GM18858 (cell line): ENCODE measurements around the gene ZNF124.
"Not testable (repeated sequence)": the region's sequence is repeated elsewhere in the genome, so short reads cannot be mapped to it uniquely, and the experiment has no call there.

ENCODE experiments used
- ATAC-seq: cut with Tn5 transposase; IDR thresholded peaks from one replicate; pipeline ENCODE4 v1.9.1; 2021; ENCODE audit not compliant: unreplicated experiment

ZNF124 gene

GRCh38 chr1:247171875-247172563 lies at the start of gene ZNF124:
Gene ZNF124 (minus strand): TSS chr1:247172020. CDS start chr1:247171877, 143 bp downstream.
- peak; percentile 96 for ATAC-seq

GRCh38 chr1:247220280-247220679 lies 48.5 kb upstream of the ZNF124 start:
- ATAC-seq = not testable (repeated sequence)

GRCh38 chr1:247218121-247218651 lies 46.4 kb upstream of the ZNF124 start:
- no peak for ATAC-seq

- ATAC-seq = no peak
These were observed 44.4 kb upstream of the ZNF124 start for GRCh38 chr1:247216261-247216660.

- no peak for ATAC-seq
These were observed 41.1 kb upstream of the ZNF124 start for GRCh38 chr1:247212627-247213617.

GRCh38 chr1:247212012-247212411 lies 40.2 kb upstream of the ZNF124 start:
- ATAC-seq = peak; percentile 60

- ATAC-seq = no peak
These were observed 39.5 kb upstream of the ZNF124 start for GRCh38 chr1:247211339-247211738.

GRCh38 chr1:247210376-247211117 lies 38.7 kb upstream of the ZNF124 start:
- peak; percentile 79 for ATAC-seq

- ATAC-seq = peak; percentile 3
These were observed 38.2 kb upstream of the ZNF124 start for GRCh38 chr1:247210062-247210375.

GRCh38 chr1:247209396-247209795 lies 37.6 kb upstream of the ZNF124 start:
- no peak for ATAC-seq

- ATAC-seq = no peak
These were observed 32.4 kb upstream of the ZNF124 start for GRCh38 chr1:247204177-247204647.

- no peak for ATAC-seq
These were observed 27.0 kb upstream of the ZNF124 start for GRCh38 chr1:247198781-247199180.

- no peak for ATAC-seq
These were observed 22.1 kb upstream of the ZNF124 start for GRCh38 chr1:247193958-247194357.

- ATAC-seq = no peak
These were observed 18.4 kb upstream of the ZNF124 start for GRCh38 chr1:247189981-247190798.

GRCh38 chr1:247185667-247186066 lies 13.8 kb upstream of the ZNF124 start:
- no peak for ATAC-seq

- ATAC-seq = no peak
These were observed 12.4 kb upstream of the ZNF124 start for GRCh38 chr1:247184254-247184653.

GRCh38 chr1:247182994-247183393 lies 11.2 kb upstream of the ZNF124 start:
- no peak for ATAC-seq

- no peak for ATAC-seq
These were observed 8.8 kb upstream of the ZNF124 start for GRCh38 chr1:247180581-247180980.

GRCh38 chr1:247177755-247178154 lies 5.9 kb upstream of the ZNF124 start:
- ATAC-seq = no peak

GRCh38 chr1:247175458-247175857 lies 3.6 kb upstream of the ZNF124 start:
- ATAC-seq = no peak
